Osteocyte (in vitro differentiated cells): ENCODE measurements around the gene AGAP2. TPM values are rescaled to one million over a fixed set of nuclear protein-coding genes. Genes with fewer than 3 reads are reported as not detected.

Source experiments
- DNase-seq: peaks from one replicate; pipeline ENCODE4 v3.0.0; 2021; ENCODE audit warnings: mixed read lengths; ENCODE audit not compliant: unreplicated experiment; ENCODE audit errors: extremely low spot score
- H3K27ac Mint-ChIP-seq: one replicate; pipeline ENCODE4 v1.8.0; 2021; ENCODE audit warnings: mild to moderate bottlenecking, mixed read lengths; ENCODE audit not compliant: unreplicated experiment
- H3K27me3 Mint-ChIP-seq: one replicate; pipeline ENCODE4 v1.8.0; 2021; ENCODE audit warnings: mixed read lengths; ENCODE audit not compliant: unreplicated experiment
- H3K36me3 Mint-ChIP-seq: one replicate; pipeline ENCODE4 v1.8.0; 2021; ENCODE audit warnings: mixed read lengths; ENCODE audit not compliant: unreplicated experiment
- H3K4me1 Mint-ChIP-seq: one replicate; pipeline ENCODE4 v1.8.0; 2021; ENCODE audit warnings: mixed read lengths; ENCODE audit not compliant: unreplicated experiment
- H3K4me3 Mint-ChIP-seq: one replicate; pipeline ENCODE4 v1.8.0; 2021; ENCODE audit warnings: mild to moderate bottlenecking, moderate library complexity, mixed read lengths; ENCODE audit not compliant: unreplicated experiment
- H3K9me3 Mint-ChIP-seq: one replicate; pipeline ENCODE4 v1.8.0; 2021; ENCODE audit warnings: mixed read lengths; ENCODE audit not compliant: unreplicated experiment
- CTCF ChIP-seq: fragments of 200-600 bp; sonication (generic); IDR thresholded peaks from 2 replicates; pipeline ENCODE4 v1.5.0; 2021; ENCODE audit warnings: antibody characterized with exemption, mild to moderate bottlenecking, moderate library complexity
- total RNA-seq: library from RNA; stranded (reverse); gene quantifications from 2 replicates; pipeline ENCODE4 v1.2.1, GENCODE V29; 2021

Gene AGAP2
- total RNA-seq, 1 donor from 2014 or later, result 2.6 TPM

GRCh38 chr12:57707250-57707649, 31.3 kb downstream of the AGAP2 start:
- H3K4me3 Mint-ChIP-seq, result no peak overlapping the region
- H3K4me1 Mint-ChIP-seq, result no peaks in the 10 kb centered on the region
- H3K36me3 Mint-ChIP-seq, result peaks cover 46% of the 10 kb centered on the region
- TF ChIP-seq CTCF, result no peak
- H3K27me3 Mint-ChIP-seq, result no peaks in the 10 kb centered on the region
- no peak overlapping the region for H3K27ac Mint-ChIP-seq
- peaks cover 21% of the 10 kb centered on the region for H3K9me3 Mint-ChIP-seq
- no peak for DNase-seq

GRCh38 chr12:57700317-57700716, 38.2 kb downstream of the AGAP2 start:
- Mint-ChIP-seq H3K4me3 (no peak overlapping the region), H3K36me3 (peaks cover 59% of the 10 kb centered on the region), H3K27ac (no peak overlapping the region), H3K4me1 (no peaks in the 10 kb centered on the region), H3K27me3 (no peaks in the 10 kb centered on the region), H3K9me3 (peaks cover 15% of the 10 kb centered on the region)
- no peak for TF ChIP-seq CTCF
- no peak for DNase-seq

- TF ChIP-seq CTCF, result no peak
- no peaks in the 10 kb centered on the region for H3K27me3 Mint-ChIP-seq
- H3K9me3 Mint-ChIP-seq, result peaks cover 9% of the 10 kb centered on the region
- no peak overlapping the region for H3K4me3 Mint-ChIP-seq
- DNase-seq, result no peak
- H3K27ac Mint-ChIP-seq, result no peak overlapping the region
- H3K4me1 Mint-ChIP-seq, result no peaks in the 10 kb centered on the region
- peaks cover 43% of the 10 kb centered on the region for H3K36me3 Mint-ChIP-seq
Observed at GRCh38 chr12:57698414-57698813, 40.1 kb downstream of the AGAP2 start.

GRCh38 chr12:57697076-57697475, 41.5 kb downstream of the AGAP2 start:
- H3K4me1 Mint-ChIP-seq, result no peaks in the 10 kb centered on the region
- H3K27me3 Mint-ChIP-seq, result no peaks in the 10 kb centered on the region
- H3K36me3 Mint-ChIP-seq, result peaks cover 32% of the 10 kb centered on the region
- TF ChIP-seq CTCF, result no peak
- H3K9me3 Mint-ChIP-seq, result no peaks in the 10 kb centered on the region
- H3K27ac Mint-ChIP-seq, result no peak overlapping the region
- DNase-seq, result no peak
- H3K4me3 Mint-ChIP-seq, result no peak overlapping the region

- Mint-ChIP-seq H3K27me3 (peaks cover 4% of the 10 kb centered on the region), H3K36me3 (peaks cover 32% of the 10 kb centered on the region), H3K9me3 (no peaks in the 10 kb centered on the region), H3K27ac (no peak overlapping the region), H3K4me1 (no peaks in the 10 kb centered on the region), H3K4me3 (no peak overlapping the region)
- DNase-seq, result no peak
- no peak for TF ChIP-seq CTCF
Observed at GRCh38 chr12:57695770-57696432, 42.6 kb downstream of the AGAP2 start.
